ENCODE data around the gene ECHS1.

GRCh38 chr10:133368153-133368552, 5.0 kb downstream of the ECHS1 start:
- no peak for TF ChIP-seq EP300 (IDR thresholded peaks at IDR 0.05)
- no peak for TF ChIP-seq HDAC2 (IDR thresholded peaks at IDR 0.05)
- TF ChIP-seq ESRRA (IDR thresholded peaks at IDR 0.05; ENCODE audit: borderline replicate concordance, low read length), result no peak
- TF ChIP-seq POLR2A (IDR thresholded peaks at IDR 0.05; ENCODE audit: low read length), result no peak
- no peak for TF ChIP-seq CTCF (IDR thresholded peaks at IDR 0.05)
- no peak for TF ChIP-seq USF2 (IDR thresholded peaks at IDR 0.05)
- TF ChIP-seq MAX (IDR thresholded peaks at IDR 0.05), result no peak
- no peak for TF ChIP-seq CEBPB (IDR thresholded peaks at IDR 0.05)
